Activated naive CD4-positive, alpha-beta T cell treated with anti-CD3 and anti-CD28 coated beads for 36 hours (primary cell): Measurements from ENCODE around the gene TMEM35B. TPM values are rescaled to one million over a fixed set of nuclear protein-coding genes. Genes with fewer than 3 reads are reported as not detected.

ENCODE experiments used
- CTCF ChIA-PET: fragments of 350-600 bp; sonication (Branson Sonifier 250); formaldehyde crosslinking; loops from one replicate; lab custom pipeline; 2021; ENCODE audit warnings: antibody characterized with exemption; lab: Charles Lee
- DNase-seq: peaks from one replicate; pipeline ENCODE4 v3.0.0-alpha.2; 2020
- H3K27ac Mint-ChIP-seq: one replicate; pipeline ENCODE4 v1.8.0; 2021; ENCODE audit warnings: mild to moderate bottlenecking, mixed read lengths
- H3K27me3 Mint-ChIP-seq: one replicate; pipeline ENCODE4 v1.8.0; 2021; ENCODE audit warnings: low read depth, mixed read lengths
- H3K36me3 Mint-ChIP-seq: one replicate; pipeline ENCODE4 v1.8.0; 2021; ENCODE audit warnings: low read depth, mixed read lengths
- H3K4me1 Mint-ChIP-seq: one replicate; pipeline ENCODE4 v1.8.0; 2021; ENCODE audit warnings: low read depth, mixed read lengths
- H3K4me3 Mint-ChIP-seq: one replicate; pipeline ENCODE4 v1.8.0; 2021; ENCODE audit warnings: mild to moderate bottlenecking, moderate library complexity, mixed read lengths
- H3K9me3 Mint-ChIP-seq: one replicate; pipeline ENCODE4 v1.8.0; 2021; ENCODE audit warnings: mixed read lengths
- intact Hi-C: fragments of 100-400 bp; cut with micrococcal nuclease; formaldehyde crosslinking; loops from one replicate; pipeline ENCODE4 v1.15.1; 2023
- total RNA-seq, 2 experiments: library from RNA; stranded (reverse); gene quantifications; one replicate each; pipeline ENCODE4 v1.2.3, GENCODE V29; 2021

Gene TMEM35B
- 10 to 100 TPM; 18.2 to 19.9 TPM for total RNA-seq

DNA sequence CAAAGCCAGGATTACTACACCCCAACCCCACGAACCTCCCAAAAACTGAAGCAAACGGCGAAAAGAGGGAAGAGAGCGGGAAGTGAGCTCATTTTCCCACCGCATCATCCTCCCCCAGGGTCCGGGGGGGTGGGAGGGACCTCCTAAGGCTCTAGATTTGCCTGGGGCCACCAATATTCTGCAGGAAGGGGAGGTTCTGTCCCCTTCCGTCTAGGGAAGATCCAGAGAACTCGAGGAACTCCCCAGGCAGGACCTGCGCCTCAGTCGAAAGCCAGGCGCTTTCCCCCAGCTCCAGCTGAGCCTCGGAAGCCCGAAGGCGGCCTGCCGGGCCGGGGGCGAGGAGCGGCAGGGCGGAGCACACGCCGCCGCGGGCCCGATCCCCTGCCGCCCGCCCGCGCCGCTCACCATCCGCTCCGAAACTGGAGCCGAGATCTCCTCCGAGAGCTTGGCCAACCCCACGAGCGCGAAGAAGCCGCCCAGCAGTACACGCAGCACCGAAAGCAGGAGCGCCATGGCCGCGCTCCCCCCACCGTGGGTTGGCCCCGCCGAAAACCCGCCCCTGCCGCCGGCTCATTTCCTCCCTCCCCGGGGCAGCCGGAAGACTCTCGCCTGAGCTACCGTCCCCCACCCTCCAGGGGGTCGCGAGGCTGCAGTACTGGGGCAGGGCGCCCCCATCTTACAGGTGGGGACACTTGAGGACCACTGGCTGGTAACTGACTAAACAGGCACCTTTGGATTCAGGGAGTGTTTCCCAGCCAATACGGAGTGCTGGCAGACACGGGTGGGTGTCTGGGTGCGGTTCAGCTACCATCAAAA lies at the start of gene TMEM35B:
TSS of gene TMEM35B (minus strand) at position 555 of the 816 bp plus-strand sequence. CDS start at position 513, 42 bp downstream.
- CTCF ChIA-PET, result interaction anchor here (0.6 to 2.1 kb wide), 4 partner anchors 36 to 132 kb away, joined by 3 to 10 read pairs (median 6); no protein-coding TSS in a partner anchor
- Mint-ChIP-seq H3K27me3 (no peaks in the 10 kb centered on the region), H3K4me3 (peak within 1 kb of the TSS; percentile 97), H3K4me1 (peaks cover 49% of the 10 kb centered on the region), H3K36me3 (peaks cover 9% of the 10 kb centered on the region), H3K9me3 (no peaks in the 10 kb centered on the region), H3K27ac (peak within 1 kb of the TSS; percentile 93)
- peak; percentile 81 for DNase-seq
- intact Hi-C loops, result loop anchor here (2.0 to 5.0 kb wide), 4 partner anchors 46 to 207 kb away; partner anchors contain the start of genes SFPQ, ZMYM1 and ZMYM6

DNA sequence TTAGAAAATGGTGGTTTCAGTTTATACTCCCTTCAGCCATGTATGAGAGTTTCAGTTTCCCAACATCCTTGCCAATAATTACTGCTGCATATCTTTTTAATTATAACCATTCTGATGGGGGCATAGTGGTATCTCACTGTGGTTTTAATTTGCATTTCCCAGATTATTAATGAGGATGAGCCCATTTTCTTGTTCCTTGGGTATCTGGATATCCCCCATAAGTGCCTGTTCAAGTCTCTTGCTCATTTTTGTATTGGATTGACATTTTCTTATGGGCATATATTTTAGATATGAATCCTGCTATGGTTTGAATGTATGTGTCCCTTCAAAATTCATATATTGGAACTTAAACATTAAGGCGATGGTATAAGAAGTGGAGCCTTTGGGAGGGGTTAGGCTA lies 48.2 kb upstream of the TMEM35B start:
- peaks cover 6% of the 10 kb centered on the region for H3K9me3 Mint-ChIP-seq
- H3K36me3 Mint-ChIP-seq, result peaks cover 6% of the 10 kb centered on the region
- DNase-seq, result no peak
- no peak overlapping the region for H3K4me3 Mint-ChIP-seq
- H3K27me3 Mint-ChIP-seq, result no peaks in the 10 kb centered on the region
- intact Hi-C loops, result loop anchor here (2.0 to 5.0 kb wide), 3 partner anchors 167 to 264 kb away; partner anchors contain the start of gene SMIM12
- H3K27ac Mint-ChIP-seq, result no peak overlapping the region
- H3K4me1 Mint-ChIP-seq, result peaks cover 23% of the 10 kb centered on the region
- CTCF ChIA-PET, result no interaction called here

DNA sequence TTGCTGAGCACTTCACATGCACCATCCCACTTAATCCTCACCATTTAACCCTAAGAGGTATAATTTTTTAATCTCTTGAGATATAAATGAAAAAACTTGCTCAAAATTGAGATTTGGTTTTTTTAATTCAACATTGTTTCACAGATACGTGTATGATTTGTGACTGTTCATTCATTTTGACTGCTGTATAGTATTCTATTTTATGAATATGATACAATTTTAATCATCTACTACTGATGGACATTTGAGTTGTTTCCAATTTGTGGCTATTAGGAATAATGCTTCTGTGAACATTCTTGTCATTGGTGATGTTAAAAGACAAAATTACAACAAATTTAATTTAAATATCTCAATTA lies 47.2 kb upstream of the TMEM35B start:
- intact Hi-C loops, result loop anchor here (2.0 to 5.0 kb wide), 3 partner anchors 166 to 265 kb away; partner anchors contain the start of gene SMIM12

DNA sequence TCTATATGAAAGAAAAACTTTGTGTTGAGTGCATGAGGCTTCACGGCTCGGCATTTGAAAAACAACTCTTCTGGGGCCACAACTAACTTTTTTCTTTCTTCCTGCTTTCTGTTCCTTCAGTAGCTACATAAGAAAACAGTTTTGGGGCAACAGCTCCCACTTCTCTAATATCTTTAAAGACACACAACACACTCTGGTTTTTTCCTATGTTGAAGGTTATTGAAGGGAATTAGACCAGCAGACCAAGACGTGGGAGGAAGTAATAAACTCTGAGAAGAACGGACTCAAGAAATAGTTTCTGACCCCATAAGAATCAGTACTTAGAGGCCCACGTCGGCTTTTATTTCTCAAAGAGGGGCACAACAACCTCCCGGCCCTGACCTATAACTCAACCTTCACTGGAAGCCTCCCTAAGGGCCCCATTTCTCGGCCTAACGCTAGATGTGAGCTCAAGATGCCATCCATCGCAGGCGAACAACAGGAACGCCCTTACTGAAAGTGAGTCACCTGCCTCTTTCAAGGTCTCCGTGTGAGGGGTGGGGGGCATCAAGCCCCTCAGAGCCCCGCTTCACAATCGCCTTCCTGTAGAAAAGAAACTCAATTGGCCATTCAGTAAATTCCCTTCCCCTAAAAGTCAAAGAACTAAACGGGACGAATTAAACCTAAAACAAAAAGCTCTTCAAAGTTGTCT lies 45.8 kb upstream of the TMEM35B start:
- no peaks in the 10 kb centered on the region for H3K27me3 Mint-ChIP-seq
- peak overlapping the region; percentile 93 for H3K4me3 Mint-ChIP-seq
- CTCF ChIA-PET, result interaction anchor here (0.5 to 0.6 kb wide), 2 partner anchors 44 to 53 kb away, joined by 3 read pairs; no protein-coding TSS in a partner anchor
- peak overlapping the region; percentile 93 for H3K27ac Mint-ChIP-seq
- peaks cover 6% of the 10 kb centered on the region for H3K9me3 Mint-ChIP-seq
- intact Hi-C loops, result loop anchor here (1.0 to 5.0 kb wide), 6 partner anchors 46 to 266 kb away; partner anchors contain the start of genes SFPQ, TMEM35B, ZMYM1 and ZMYM4
- H3K4me1 Mint-ChIP-seq, result peaks cover 39% of the 10 kb centered on the region
- peak; percentile 64 for DNase-seq
- H3K36me3 Mint-ChIP-seq, result peaks cover 18% of the 10 kb centered on the region

More for the DNA sequence above, 47.2 kb upstream of the TMEM35B start:
- CTCF ChIA-PET, result interaction anchor here (0.8 kb wide), 1 partner anchor 46 kb away, joined by 5 read pairs; no protein-coding TSS in a partner anchor
- peaks cover 6% of the 10 kb centered on the region for H3K9me3 Mint-ChIP-seq
- no peak for DNase-seq
- H3K27me3 Mint-ChIP-seq, result no peaks in the 10 kb centered on the region
- H3K36me3 Mint-ChIP-seq, result peaks cover 9% of the 10 kb centered on the region
- peak overlapping the region; percentile 93 for H3K4me3 Mint-ChIP-seq
- peaks cover 28% of the 10 kb centered on the region for H3K4me1 Mint-ChIP-seq
- no peak overlapping the region for H3K27ac Mint-ChIP-seq

DNA sequence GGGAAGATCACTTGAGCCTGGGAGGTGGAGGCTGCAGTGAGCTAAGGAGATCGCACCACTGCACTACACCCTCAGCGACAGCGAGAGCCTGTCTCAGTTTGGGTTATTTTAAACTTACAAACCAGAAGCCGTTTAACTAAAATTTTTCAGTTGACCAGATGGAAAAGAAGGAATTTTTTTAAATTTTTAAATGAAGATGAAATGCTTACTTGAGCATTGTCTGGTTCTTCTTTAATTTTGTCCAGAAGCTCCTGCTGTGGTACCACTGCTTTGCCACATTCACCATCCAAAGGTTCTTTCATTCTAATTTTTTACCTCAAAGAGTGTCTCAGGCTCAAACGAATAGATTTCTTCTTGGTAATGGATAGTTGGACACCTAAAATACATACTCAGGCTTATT lies 45.2 kb upstream of the TMEM35B start:
- CTCF ChIA-PET, result no interaction called here
- intact Hi-C loops, result loop anchor here (2.0 to 5.0 kb wide), 3 partner anchors 46 to 267 kb away; partner anchors contain the start of gene TMEM35B
- H3K4me3 Mint-ChIP-seq, result peak overlapping the region; percentile 93
- H3K36me3 Mint-ChIP-seq, result peaks cover 18% of the 10 kb centered on the region
- peak; percentile 7 for DNase-seq
- peaks cover 42% of the 10 kb centered on the region for H3K4me1 Mint-ChIP-seq
- H3K9me3 Mint-ChIP-seq, result peaks cover 6% of the 10 kb centered on the region
- no peaks in the 10 kb centered on the region for H3K27me3 Mint-ChIP-seq
- H3K27ac Mint-ChIP-seq, result peak overlapping the region; percentile 93

DNA sequence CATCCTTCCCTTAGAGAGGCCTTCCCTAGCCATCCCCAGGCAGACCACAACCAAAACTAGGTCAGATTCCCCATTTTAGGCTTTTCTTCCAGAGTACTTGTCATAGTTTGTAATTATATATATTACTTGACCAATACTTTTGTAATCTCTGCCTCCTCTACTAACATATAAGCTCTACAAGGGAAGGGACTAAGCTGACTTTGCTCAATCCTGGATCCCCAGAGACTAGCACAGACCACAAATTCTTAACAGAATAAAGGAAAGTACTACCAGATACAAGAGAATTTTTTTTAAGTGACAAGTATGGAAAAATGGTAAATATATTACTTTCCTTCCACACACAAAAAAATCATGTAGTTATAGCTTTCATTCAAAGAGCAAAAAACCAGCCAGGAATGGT lies 44.6 kb upstream of the TMEM35B start:
- peak overlapping the region; percentile 93 for H3K4me3 Mint-ChIP-seq
- DNase-seq, result no peak
- CTCF ChIA-PET, result no interaction called here
- intact Hi-C loops, result loop anchor here (2.0 to 5.0 kb wide), 3 partner anchors 45 to 268 kb away; partner anchors contain the start of gene TMEM35B
- H3K27ac Mint-ChIP-seq, result no peak overlapping the region
- peaks cover 42% of the 10 kb centered on the region for H3K4me1 Mint-ChIP-seq
- peaks cover 6% of the 10 kb centered on the region for H3K9me3 Mint-ChIP-seq
- peaks cover 18% of the 10 kb centered on the region for H3K36me3 Mint-ChIP-seq
- H3K27me3 Mint-ChIP-seq, result no peaks in the 10 kb centered on the region

DNA sequence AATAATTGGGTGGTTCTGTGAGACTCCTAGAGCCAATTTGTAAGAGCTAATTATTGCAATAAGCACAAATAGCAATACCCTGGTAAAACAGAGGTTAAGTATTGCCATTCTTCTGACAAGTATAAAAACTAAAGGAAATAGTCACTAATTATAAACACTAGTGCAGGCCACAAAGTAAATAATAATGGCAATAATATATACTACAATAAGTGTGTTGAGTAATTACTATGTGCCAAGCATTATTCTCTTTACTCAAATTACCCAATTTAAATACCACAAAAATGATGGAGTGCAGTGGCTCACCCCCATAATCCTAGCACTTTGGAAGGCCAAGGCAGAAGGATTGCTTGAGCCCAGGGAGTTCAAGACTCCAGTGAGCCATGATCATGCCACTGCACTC lies 31.3 kb upstream of the TMEM35B start:
- DNase-seq, result no peak
- Mint-ChIP-seq H3K27me3 (no peaks in the 10 kb centered on the region), H3K4me1 (no peaks in the 10 kb centered on the region), H3K27ac (no peak overlapping the region), H3K9me3 (no peaks in the 10 kb centered on the region), H3K4me3 (no peak overlapping the region), H3K36me3 (peaks cover 6% of the 10 kb centered on the region)
- CTCF ChIA-PET, result no interaction called here
- intact Hi-C loops, result no loop called here

DNA sequence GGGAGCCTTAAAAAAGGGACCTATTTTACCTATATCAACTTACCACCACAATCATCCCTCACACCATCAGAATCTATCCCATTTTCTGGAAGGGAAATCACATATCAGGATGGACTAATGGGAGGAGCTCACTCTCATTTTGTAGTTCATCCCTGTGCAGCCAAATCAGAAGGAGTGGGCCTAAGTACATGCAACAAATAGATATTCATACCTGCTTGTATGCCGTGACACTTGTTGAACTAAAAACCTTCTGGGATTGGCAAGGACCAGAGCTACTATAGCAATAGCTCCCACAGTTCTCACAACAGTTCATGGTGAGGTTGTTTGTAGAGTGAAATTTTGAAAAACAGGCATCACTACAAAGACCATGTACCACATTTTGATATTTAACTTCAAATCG lies 29.3 kb upstream of the TMEM35B start:
- peaks cover 13% of the 10 kb centered on the region for H3K36me3 Mint-ChIP-seq
- no peak overlapping the region for H3K4me3 Mint-ChIP-seq
- intact Hi-C loops, result no loop called here

DNA sequence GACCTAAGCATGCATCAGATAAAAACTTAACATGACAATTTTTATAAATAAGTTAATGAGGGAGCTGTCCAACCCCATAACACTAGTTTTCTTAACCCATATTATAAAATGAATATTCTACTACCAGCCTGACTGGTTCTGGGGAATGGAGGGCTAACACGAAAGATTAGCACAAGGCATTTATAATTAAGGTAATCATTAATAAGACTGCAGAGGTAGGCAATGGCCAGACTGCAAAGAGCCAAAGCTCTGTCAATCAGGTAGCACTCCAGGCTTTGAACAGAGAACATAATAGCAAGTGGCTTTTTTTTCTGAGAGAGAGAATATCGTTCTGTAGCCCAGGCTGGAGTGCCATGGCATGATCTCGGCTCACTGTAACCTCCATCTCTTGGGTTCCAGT lies 20.6 kb upstream of the TMEM35B start:
- no peak for DNase-seq
- CTCF ChIA-PET, result interaction anchor here (0.7 kb wide), 1 partner anchor 151 kb away, joined by 3 read pairs; no protein-coding TSS in a partner anchor
- Mint-ChIP-seq H3K36me3 (peaks cover 14% of the 10 kb centered on the region), H3K27me3 (no peaks in the 10 kb centered on the region), H3K4me3 (no peak overlapping the region), H3K4me1 (no peaks in the 10 kb centered on the region), H3K9me3 (no peaks in the 10 kb centered on the region), H3K27ac (no peak overlapping the region)
- intact Hi-C loops, result no loop called here

More for the DNA sequence above, 29.3 kb upstream of the TMEM35B start:
- no peaks in the 10 kb centered on the region for H3K9me3 Mint-ChIP-seq
- H3K27ac Mint-ChIP-seq, result peak overlapping the region; percentile 59
- CTCF ChIA-PET, result no interaction called here
- H3K27me3 Mint-ChIP-seq, result no peaks in the 10 kb centered on the region
- DNase-seq, result no peak
- H3K4me1 Mint-ChIP-seq, result no peaks in the 10 kb centered on the region

DNA sequence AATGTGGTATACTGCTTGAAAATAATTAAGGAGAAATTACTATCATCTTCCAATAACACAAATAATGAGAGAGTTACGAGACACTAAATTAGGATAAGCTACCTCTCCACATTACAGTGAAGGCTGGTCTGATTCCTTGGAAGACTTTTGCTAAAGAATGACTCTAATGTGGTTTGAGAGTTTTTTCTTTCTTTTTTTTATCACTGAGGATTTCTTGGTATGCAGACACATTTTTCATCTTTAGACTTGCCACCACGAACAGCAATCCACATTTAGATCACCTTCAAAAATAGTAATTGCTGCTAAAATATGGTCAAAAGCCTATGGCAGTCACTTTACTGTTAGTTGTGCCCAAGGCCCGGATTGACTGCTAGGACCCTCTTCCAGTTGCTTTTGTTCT lies 16.6 kb upstream of the TMEM35B start:
- CTCF ChIA-PET, result no interaction called here
- Mint-ChIP-seq H3K4me3 (no peak overlapping the region), H3K27me3 (no peaks in the 10 kb centered on the region), H3K36me3 (peaks cover 7% of the 10 kb centered on the region), H3K27ac (no peak overlapping the region), H3K9me3 (no peaks in the 10 kb centered on the region), H3K4me1 (no peaks in the 10 kb centered on the region)
- no peak for DNase-seq
- intact Hi-C loops, result no loop called here

DNA sequence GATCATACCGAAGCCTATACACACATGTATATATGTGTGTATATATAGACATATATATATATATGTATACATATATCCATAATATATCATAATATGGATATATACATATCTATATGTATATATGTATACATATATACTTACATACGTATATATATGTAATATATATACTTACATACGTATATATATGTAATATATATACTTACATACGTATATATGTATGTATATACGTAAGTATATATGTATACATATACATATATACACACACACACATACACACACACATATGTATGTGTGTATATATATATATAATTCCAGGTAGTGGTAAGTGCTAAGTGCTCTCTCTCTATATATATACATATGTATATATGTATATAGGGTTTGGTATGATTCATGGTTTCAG lies 9.7 kb upstream of the TMEM35B start:
- no peak overlapping the region for H3K27ac Mint-ChIP-seq
- peaks cover 1% of the 10 kb centered on the region for H3K36me3 Mint-ChIP-seq
- DNase-seq, result no peak
- no peak overlapping the region for H3K4me3 Mint-ChIP-seq
- no peaks in the 10 kb centered on the region for H3K4me1 Mint-ChIP-seq
- intact Hi-C loops, result no loop called here
- no peaks in the 10 kb centered on the region for H3K27me3 Mint-ChIP-seq
- no peaks in the 10 kb centered on the region for H3K9me3 Mint-ChIP-seq
- CTCF ChIA-PET, result no interaction called here

DNA sequence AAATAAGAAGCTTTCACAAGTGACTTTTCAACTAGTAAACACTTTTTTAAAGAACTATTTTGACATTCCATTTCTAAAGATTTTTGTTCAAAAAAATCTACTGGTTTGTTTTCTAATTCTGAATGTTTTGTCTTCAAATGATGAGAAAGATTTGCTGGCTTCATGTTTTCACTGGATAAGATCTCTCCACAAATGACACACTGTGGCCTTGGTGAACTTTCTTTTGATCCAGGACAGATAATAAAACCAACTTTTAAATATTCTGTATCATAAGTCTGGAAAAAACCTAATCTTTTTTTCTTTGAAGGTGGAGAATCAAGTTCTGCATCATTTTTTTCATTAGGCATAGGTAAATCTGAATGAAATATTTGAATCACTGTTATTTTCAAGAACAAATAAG lies 3.4 kb upstream of the TMEM35B start:
- peaks cover 26% of the 10 kb centered on the region for H3K4me1 Mint-ChIP-seq
- peak overlapping the region; percentile 36 for H3K27ac Mint-ChIP-seq
- no peaks in the 10 kb centered on the region for H3K9me3 Mint-ChIP-seq
- H3K27me3 Mint-ChIP-seq, result no peaks in the 10 kb centered on the region
- CTCF ChIA-PET, result no interaction called here
- DNase-seq, result no peak
- H3K36me3 Mint-ChIP-seq, result peaks cover 4% of the 10 kb centered on the region
- no peak overlapping the region for H3K4me3 Mint-ChIP-seq
- intact Hi-C loops, result loop anchor here (5.0 kb wide), 2 partner anchors 126 to 204 kb away; partner anchors contain the start of gene SFPQ
